NCI-H446 (cell line): Measurements from ENCODE around the gene LDLRAD4.

Experiments used
- DNase-seq, 2 experiments: peaks; one replicate each; lab custom pipeline; 2025; lab: John Stamatoyannopoulos, UW

LDLRAD4 gene

DNA sequence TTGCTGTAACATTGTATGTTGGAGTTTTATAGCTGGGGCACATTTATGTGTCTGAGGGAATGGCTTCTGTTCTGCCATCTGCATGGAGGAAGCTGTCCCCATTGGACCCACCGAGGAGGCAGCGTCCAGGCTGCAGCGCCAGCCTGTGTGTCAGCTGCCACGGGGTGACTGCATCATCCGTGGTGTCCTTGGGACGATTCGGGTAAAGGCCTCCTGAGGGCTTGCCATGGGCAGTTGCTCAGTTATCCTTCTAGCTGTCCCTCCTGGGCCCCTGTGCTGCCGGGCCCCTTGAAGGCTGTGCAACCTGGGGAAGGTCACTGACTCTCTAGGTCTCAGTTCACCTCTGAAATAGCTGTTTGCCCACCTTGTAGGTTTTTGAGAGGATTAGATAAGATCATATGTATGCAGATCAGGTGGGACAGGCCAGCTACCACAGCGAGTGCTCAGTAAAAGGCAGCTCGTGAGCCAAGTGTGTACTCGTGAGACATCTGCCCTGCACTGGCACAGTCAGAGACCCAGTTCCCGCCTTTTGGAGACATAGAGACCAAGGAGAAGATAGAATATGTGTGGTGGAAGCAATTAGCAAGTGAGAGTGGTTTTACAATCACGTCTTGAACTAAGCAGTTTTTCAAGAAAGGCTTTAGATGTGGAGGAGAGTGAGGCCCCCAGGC is 10.6 kb downstream of the LDLRAD4 start:
- DNase-seq, result no peak

GRCh38 chr18:13231151-13231550 is 12.6 kb downstream of the LDLRAD4 start:
- no peak for DNase-seq

GRCh38 chr18:13232086-13232917 is 13.7 kb downstream of the LDLRAD4 start:
- DNase-seq, result no peak

DNA sequence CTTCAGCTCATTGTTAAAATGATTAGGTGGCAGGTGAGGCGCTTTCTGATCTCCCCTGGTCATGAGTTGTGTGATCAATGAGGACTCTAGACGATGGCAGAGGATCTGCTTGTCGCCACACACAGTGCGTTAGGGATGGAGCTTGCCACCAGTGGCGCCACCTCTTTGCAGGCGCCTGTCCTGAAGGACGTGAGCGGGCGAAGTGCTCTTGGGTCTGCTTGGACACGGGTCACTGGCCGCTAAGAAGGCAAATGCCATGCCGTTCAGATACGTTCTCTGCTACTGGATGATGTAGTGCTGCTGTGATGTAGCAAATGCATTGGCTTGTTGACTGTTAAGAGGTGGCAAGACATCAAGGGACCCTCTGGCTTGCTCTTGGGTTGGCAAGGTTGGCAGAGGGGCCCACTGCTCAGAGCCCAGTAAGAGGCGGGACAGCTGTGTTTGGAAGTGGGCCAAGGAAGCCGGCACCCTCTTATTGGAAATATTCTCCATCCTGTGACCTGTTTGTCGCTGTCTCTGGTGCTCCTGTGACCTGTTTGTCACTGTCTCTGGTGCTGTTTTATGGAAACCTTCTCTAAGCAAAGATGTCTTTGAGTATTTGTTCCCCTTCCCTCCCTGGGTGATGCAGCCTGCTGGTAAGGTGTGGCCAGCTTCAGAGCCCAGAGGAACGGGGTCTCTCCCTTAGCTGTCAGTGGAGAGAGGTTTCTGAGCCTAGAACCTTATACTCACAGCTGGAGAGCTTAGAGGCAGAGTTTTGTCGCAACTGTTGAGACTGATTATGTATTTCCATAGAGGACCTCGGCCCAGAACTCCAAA is 14.6 kb downstream of the LDLRAD4 start:
- no peak for DNase-seq

DNA sequence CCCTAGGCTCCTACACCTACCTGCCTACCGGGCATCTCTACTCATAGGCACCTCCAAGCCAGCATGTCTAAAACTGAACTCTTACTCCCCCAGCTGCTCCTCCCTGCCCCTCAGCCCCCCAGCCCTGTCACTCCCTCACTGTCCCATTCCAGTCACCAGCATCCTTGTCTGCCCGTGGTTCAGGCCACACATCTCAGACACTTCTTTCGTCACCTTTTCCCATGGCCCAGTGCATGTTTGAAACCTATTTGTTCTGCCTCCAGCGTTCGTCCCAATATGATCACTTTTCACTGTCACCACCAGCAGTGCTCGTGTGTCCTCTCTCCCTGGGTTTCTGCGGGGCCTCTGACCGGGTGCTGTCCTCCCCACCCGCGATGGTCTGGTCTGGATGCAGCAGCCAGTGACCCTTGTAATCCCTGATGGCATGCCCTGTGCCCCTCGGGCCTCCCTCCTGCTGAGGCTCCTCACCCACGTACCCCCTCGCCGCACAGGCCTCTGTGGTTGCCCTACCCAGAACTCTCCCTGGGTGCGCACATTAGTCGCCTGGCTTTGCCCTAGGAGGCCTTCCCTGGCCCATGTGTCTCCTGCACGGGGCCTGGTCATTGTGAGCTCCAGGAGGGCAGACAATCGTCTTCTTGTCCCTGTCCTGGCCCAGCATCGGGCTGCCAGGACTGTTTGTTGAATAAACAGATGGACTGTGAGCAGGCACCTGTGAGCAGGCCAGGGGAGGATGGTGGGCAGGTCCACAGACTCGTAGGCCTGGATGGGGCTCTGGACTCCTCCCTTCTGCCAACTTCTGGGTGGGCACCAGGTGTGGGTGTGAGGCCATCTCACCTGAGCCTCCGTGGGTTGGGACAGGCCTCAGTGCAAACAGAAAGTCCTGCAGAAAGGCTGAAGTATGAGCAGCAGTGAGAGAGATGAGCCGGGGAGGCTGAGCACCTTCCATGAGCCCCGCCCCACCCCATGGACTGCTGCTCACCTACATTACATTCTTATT is 15.5 kb downstream of the LDLRAD4 start:
- DNase-seq, result no peak

- DNase-seq, result no peak
Measured at GRCh38 chr18:13235421-13235831, 16.9 kb downstream of the LDLRAD4 start.

GRCh38 chr18:13235981-13236380 is 17.4 kb downstream of the LDLRAD4 start:
- DNase-seq, result no peak

- no peak for DNase-seq
Measured at GRCh38 chr18:13236411-13236810, 17.9 kb downstream of the LDLRAD4 start.

DNA sequence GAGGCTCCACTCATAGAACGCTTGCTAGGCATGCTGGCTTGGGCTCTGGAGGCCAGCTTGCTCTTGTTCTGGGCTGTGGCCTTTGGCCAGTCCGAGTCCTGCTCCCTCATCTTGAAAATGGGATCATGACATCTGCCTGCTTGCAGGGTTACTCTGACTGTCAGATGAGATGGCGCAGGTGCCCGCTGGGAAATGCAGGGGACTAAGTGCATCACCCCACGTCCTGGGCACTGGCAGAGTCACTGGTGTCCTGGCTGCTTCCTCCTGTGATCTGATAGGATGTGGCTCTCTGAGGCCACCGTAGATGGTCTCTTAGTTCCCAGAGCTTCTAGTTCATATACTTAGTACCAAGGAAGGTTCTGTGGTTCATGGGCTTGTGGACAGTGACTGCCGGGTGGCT is 18.5 kb downstream of the LDLRAD4 start:
- DNase-seq, result no peak

- no peak for DNase-seq
Measured at GRCh38 chr18:13237641-13238040, 19.1 kb downstream of the LDLRAD4 start.

- no peak for DNase-seq
Measured at GRCh38 chr18:13239171-13239956, 20.8 kb downstream of the LDLRAD4 start.

DNA sequence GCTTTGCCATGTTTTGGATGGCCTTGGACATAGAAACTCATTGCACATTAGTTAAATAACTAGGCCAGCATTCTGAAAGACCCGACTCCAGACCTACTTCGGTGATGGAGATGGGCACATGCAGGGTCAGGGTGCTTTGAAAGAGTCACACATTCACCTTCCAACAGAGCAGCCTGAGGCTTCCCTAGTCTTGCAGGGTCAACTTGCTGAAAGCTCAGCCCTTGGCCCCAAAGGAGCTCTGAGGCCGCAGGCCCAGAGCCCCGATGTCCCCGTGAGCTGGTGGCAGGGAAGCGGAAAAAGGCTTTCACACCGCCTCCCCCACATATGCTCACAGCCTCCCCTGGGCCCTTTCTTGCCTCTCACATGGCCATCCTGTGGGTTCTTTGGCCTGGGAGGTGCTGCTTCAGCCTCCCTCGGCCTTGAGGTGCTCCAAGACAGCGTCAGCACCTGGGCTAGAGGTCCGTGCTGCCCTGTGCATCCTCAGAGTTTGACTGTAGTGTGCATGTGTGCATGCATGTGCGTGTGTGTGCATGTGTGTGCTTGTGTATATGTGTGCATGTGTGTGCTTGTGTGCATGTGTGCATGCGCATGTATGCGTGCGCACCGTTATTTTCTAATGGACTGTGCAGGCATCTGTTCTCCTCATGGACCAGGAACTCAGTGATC is 21.6 kb downstream of the LDLRAD4 start:
- no peak for DNase-seq

DNA sequence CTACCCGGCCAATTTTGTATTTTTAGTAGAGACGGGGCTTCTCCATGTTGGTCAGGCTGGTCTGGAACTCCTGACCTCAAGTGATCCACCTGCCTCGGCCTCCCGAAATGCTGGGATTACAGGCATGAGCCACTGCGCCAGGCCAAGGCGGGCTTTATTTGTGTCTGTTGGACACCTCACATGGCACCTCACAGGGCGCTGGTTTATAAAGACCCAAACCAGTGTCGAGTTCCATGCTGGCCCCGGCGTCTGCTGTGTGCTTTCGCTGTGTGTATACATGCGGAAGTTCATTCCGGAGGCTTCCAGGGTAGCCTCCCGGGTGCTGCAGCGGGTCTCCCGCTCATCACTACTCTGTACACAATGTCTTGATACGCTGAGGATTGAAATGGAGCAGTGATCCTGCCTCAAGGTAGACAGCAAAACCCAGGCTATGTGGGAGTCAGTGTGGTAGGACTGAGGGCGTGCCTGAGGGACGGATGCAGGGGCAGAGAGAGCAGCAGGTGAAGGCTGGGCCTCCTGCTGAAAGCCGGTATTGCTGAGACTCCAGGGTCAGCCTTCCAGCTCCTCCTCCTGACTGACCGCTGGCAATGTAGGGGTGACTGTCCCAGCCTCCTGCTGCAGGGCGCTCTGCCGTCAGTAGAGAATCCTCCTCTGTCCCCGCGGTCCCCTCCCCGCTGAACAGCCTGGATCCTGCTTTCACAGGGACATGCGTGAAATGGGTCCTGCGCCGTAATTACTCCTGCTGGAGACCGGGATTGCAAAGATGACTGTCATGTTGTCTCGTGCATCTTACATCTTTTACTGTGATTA is 22.7 kb downstream of the LDLRAD4 start:
- DNase-seq, result no peak

GRCh38 chr18:13241893-13242175 is 23.3 kb downstream of the LDLRAD4 start:
- DNase-seq, result no peak

DNA sequence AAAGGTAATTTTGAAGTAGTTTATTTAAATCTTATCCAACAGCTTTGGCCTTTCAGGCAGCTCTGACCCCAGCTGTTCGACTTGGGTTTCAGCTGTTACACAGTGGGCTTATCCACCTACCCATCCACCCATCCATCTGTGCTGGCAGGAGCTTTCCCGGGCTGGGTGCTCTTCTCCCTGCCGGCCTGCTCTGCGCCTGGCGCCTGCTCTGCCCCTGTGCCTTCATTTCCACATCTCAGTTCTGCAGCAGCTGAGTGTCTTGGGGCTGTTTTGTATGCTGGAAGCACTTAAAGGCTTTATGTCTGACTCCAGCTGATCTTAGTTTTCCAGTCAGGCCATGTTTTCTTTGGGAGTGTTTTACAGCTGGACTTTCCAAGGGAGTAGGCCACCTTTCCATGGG is 24.2 kb downstream of the LDLRAD4 start:
- DNase-seq, result no peak

- no peak for DNase-seq
Measured at GRCh38 chr18:13243363-13243762, 24.8 kb downstream of the LDLRAD4 start.

- no peak for DNase-seq
Measured at GRCh38 chr18:13244135-13244534, 25.6 kb downstream of the LDLRAD4 start.

DNA sequence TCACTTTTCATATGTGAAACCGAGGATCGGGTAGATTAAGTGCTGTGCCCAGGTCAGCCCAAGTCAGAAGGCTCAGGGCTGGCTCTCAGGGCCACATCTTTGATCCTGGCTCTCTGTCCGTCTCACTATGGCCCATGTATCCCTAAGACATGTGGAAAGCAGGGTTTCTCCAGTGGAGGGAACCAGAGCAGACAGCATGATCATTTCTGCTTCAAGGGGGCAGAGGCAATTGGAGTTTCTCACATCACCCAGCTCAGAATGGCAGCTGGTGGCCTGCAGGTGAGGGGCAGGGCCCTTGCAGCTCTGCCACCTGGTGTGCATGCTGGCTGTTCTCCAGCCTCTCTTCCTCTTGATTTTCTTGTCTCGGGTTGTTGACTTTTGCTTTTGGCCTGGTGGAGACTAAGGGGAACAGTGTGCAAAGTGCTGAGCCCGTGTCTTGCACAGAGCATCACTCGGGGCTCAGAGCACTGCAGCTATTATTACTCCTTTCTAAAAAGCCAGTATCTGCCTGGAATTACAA is 27.0 kb downstream of the LDLRAD4 start:
- DNase-seq, result no peak

DNA sequence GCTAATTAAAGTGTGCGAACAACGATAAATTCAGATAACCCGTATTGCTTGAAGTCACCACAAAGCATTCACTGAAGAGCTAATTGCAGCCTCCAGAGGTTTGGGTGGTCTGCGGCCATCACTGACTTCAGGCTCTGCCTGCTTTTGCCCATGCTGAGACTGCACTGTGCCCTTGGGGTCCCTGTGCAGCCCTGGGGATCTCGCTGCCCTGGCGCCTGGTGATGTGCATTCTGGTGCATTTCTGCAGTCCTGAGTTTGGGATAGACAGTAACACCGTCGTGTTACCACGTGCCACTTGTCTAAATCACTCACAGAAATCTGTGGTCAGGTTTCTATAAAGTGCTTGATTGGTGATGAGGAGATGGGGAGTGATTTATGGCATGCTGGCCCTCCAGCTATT is 27.6 kb downstream of the LDLRAD4 start:
- no peak for DNase-seq
